HG03139 (cell line): ENCODE results near the gene VIT.
"Not testable (repeated sequence)": the region's sequence is repeated elsewhere in the genome, so short reads cannot be mapped to it uniquely, and the experiment has no call there.

Experiments
- ATAC-seq: cut with Tn5 transposase; IDR thresholded peaks from one replicate; pipeline ENCODE4 v1.9.1; 2021; ENCODE audit not compliant: unreplicated experiment

VIT gene

GRCh38 chr2:36801088-36801487 is 104.6 kb downstream of the VIT start:
- no peak for ATAC-seq

- ATAC-seq = no peak
Observed at GRCh38 chr2:36802952-36803351, 106.4 kb downstream of the VIT start.

GRCh38 chr2:36805635-36806224 is 109.2 kb downstream of the VIT start:
- no peak for ATAC-seq

- no peak for ATAC-seq
Observed at GRCh38 chr2:36807223-36807886, 110.8 kb downstream of the VIT start.

- ATAC-seq = no peak
Observed at GRCh38 chr2:36808386-36809068, 112.0 kb downstream of the VIT start.

GRCh38 chr2:36809069-36809445 is 112.5 kb downstream of the VIT start:
- no peak for ATAC-seq

GRCh38 chr2:36811071-36811470 is 114.6 kb downstream of the VIT start:
- ATAC-seq = no peak

- ATAC-seq = no peak
Observed at GRCh38 chr2:36812196-36812595, 115.7 kb downstream of the VIT start.

GRCh38 chr2:36818542-36818941 is 122.0 kb downstream of the VIT start:
- no peak for ATAC-seq

GRCh38 chr2:36819095-36819711 is 122.7 kb downstream of the VIT start:
- ATAC-seq = no peak

GRCh38 chr2:36820942-36821605 is 124.6 kb downstream of the VIT start:
- ATAC-seq = no peak

- no peak for ATAC-seq
Observed at GRCh38 chr2:36823862-36824261, 127.4 kb downstream of the VIT start.

- ATAC-seq = no peak
Observed at GRCh38 chr2:36824273-36824672, 127.8 kb downstream of the VIT start.

- ATAC-seq = not testable (repeated sequence)
Observed at GRCh38 chr2:36824683-36825082, 128.2 kb downstream of the VIT start.

GRCh38 chr2:36831185-36831584 is 134.7 kb downstream of the VIT start:
- no peak for ATAC-seq

- no peak for ATAC-seq
Observed at GRCh38 chr2:36834203-36834602, 137.7 kb downstream of the VIT start.

- no peak for ATAC-seq
Observed at GRCh38 chr2:36834731-36835524, 138.4 kb downstream of the VIT start.

- ATAC-seq = no peak
Observed at GRCh38 chr2:36839976-36840617, 143.6 kb downstream of the VIT start.

GRCh38 chr2:36843838-36844237 is 147.3 kb downstream of the VIT start:
- ATAC-seq = no peak

GRCh38 chr2:36849265-36849664 is 152.8 kb downstream of the VIT start:
- no peak for ATAC-seq
